Loucy (cell line): ENCODE measurements around the gene SBK2.
A peak's percentile ranks its signal among the peaks of the same experiment; 100 is the strongest.
"Not testable (repeated sequence)": the region's sequence is repeated elsewhere in the genome, so short reads cannot be mapped to it uniquely, and the experiment has no call there.

Experiments used
- H2AFZ ChIP-seq: fragments of 200-600 bp; sonication (generic); 2 replicates; pipeline ENCODE4 v1.6.0; 2016; ENCODE audit warnings: antibody characterized with exemption, mild to moderate bottlenecking, low read length, moderate library complexity
- H3F3A ChIP-seq: fragments of 200-600 bp; 2 replicates; pipeline ENCODE4 v1.6.0; 2016; ENCODE audit warnings: antibody characterized with exemption, low read depth, mild to moderate bottlenecking
- H3K27me3 ChIP-seq: fragments of 200-600 bp; sonication (generic); 2 replicates; pipeline ENCODE4 v1.6.1; 2014; ENCODE audit warnings: low read length, mild to moderate bottlenecking; ENCODE audit not compliant: insufficient read depth, poor library complexity, severe bottlenecking
- H3K36me3 ChIP-seq: fragments of 200-600 bp; sonication (generic); 2 replicates; pipeline ENCODE4 v1.6.1; 2016; ENCODE audit warnings: low read length; ENCODE audit not compliant: insufficient read depth
- H3K4me1 ChIP-seq: fragments of 200-600 bp; sonication (generic); 2 replicates; pipeline ENCODE4 v1.5.1; 2014; ENCODE audit warnings: low read length, mild to moderate bottlenecking; ENCODE audit not compliant: insufficient read depth, poor library complexity, severe bottlenecking
- H3K4me2 ChIP-seq: fragments of 200-600 bp; sonication (generic); 2 replicates; pipeline ENCODE4 v1.6.0; 2014; ENCODE audit warnings: antibody characterized with exemption, low read length, low read depth, mild to moderate bottlenecking; ENCODE audit not compliant: poor library complexity, severe bottlenecking
- H3K4me3 ChIP-seq: fragments of 200-600 bp; sonication (generic); 2 replicates; pipeline ENCODE4 v1.5.1; 2014; ENCODE audit warnings: low read length, mild to moderate bottlenecking, mixed read lengths; ENCODE audit not compliant: poor library complexity, severe bottlenecking
- H3K79me2 ChIP-seq: fragments of 200-600 bp; sonication (generic); 2 replicates; pipeline ENCODE4 v1.6.1; 2014; ENCODE audit warnings: low read length; ENCODE audit not compliant: insufficient read depth
- H3K9ac ChIP-seq: fragments of 200-600 bp; sonication (generic); 2 replicates; pipeline ENCODE4 v1.6.0; 2014; ENCODE audit warnings: mild to moderate bottlenecking, low read depth, low read length, moderate library complexity; ENCODE audit not compliant: poor library complexity, severe bottlenecking
- H3K9me2 ChIP-seq: fragments of 200-600 bp; sonication (generic); replicated peaks from 2 replicates; pipeline ENCODE4 v1.6.1; 2016; ENCODE audit warnings: low read depth, low read length, mixed read lengths
- H3K9me3 ChIP-seq: fragments of 200-600 bp; sonication (generic); 2 replicates; pipeline ENCODE4 v1.6.1; 2014; ENCODE audit warnings: mild to moderate bottlenecking, antibody characterized with exemption, low read length, low read depth; ENCODE audit not compliant: insufficient read depth
- H4K20me1 ChIP-seq: fragments of 200-600 bp; sonication (generic); 2 replicates; pipeline ENCODE4 v1.6.0; 2014; ENCODE audit warnings: antibody characterized with exemption, low read length, mild to moderate bottlenecking; ENCODE audit not compliant: insufficient read depth, poor library complexity, severe bottlenecking
- CTCF ChIP-seq: fragments of 200-600 bp; sonication (generic); conservative IDR thresholded peaks from 2 replicates; pipeline ENCODE4 v1.5.1; 2014; ENCODE audit warnings: mild to moderate bottlenecking, antibody characterized with exemption, low read length
- EZH2phosphoT487 ChIP-seq: fragments of 200-600 bp; IDR thresholded peaks from 2 replicates; pipeline ENCODE4 v1.6.1; 2018; ENCODE audit warnings: antibody characterized with exemption, mild to moderate bottlenecking, moderate library complexity, borderline replicate concordance

The SBK2 gene

GRCh38 chr19:55536951-55537740, at the start of gene SBK2:
SBK2 (minus strand) TSS chr19:55537133; CDS start chr19:55536294, 839 bp downstream.
- no peak for TF ChIP-seq EZH2phosphoT487
- no peak for TF ChIP-seq CTCF
- H3K4me3 ChIP-seq, result no peak within 1 kb of the TSS
- no peaks in the 10 kb centered on the region for H3F3A ChIP-seq
- no peak within 1 kb of the TSS for H3K4me2 ChIP-seq
- no peaks in the 10 kb centered on the region for H4K20me1 ChIP-seq
- no peaks in the 10 kb centered on the region for H3K4me1 ChIP-seq
- H3K9me2 ChIP-seq, result no peaks in the 10 kb centered on the region
- H2AFZ ChIP-seq, result no peak within 1 kb of the TSS
- no peaks in the 10 kb centered on the region for H3K27me3 ChIP-seq
- H3K79me2 ChIP-seq, result no peaks in the 10 kb centered on the region
- no peaks in the 10 kb centered on the region for H3K36me3 ChIP-seq
- no peak within 1 kb of the TSS for H3K9ac ChIP-seq
- no peaks in the 10 kb centered on the region for H3K9me3 ChIP-seq

GRCh38 chr19:55585658-55586339, 48.9 kb upstream of the SBK2 start:
- peak overlapping the region; percentile 72 for H3K4me3 ChIP-seq
- no peaks in the 10 kb centered on the region for H3K36me3 ChIP-seq
- peak overlapping the region; percentile 93 for H3K4me2 ChIP-seq
- peaks cover 7% of the 10 kb centered on the region; the same call in 1 of the 2 replicates for H3K79me2 ChIP-seq
- peak overlapping the region; percentile 96 for H2AFZ ChIP-seq
- H4K20me1 ChIP-seq, result no peaks in the 10 kb centered on the region
- peak overlapping the region; percentile 59 for H3K9ac ChIP-seq
- no peaks in the 10 kb centered on the region for H3K9me3 ChIP-seq
- peaks cover 11% of the 10 kb centered on the region; the same call in 1 of the 2 replicates for H3F3A ChIP-seq
- H3K9me2 ChIP-seq, result no peaks in the 10 kb centered on the region
- H3K4me1 ChIP-seq, result peaks cover 24% of the 10 kb centered on the region
- TF ChIP-seq EZH2phosphoT487, result no peak
- no peak for TF ChIP-seq CTCF
- no peaks in the 10 kb centered on the region for H3K27me3 ChIP-seq

GRCh38 chr19:55584871-55585270, 47.9 kb upstream of the SBK2 start:
- H4K20me1 ChIP-seq, result no peaks in the 10 kb centered on the region
- H3K9me3 ChIP-seq, result no peaks in the 10 kb centered on the region
- no peak overlapping the region for H2AFZ ChIP-seq
- no peak overlapping the region for H3K4me2 ChIP-seq
- no peaks in the 10 kb centered on the region for H3K27me3 ChIP-seq
- H3K79me2 ChIP-seq, result peaks cover 15% of the 10 kb centered on the region
- peaks cover 24% of the 10 kb centered on the region for H3K4me1 ChIP-seq
- H3K9me2 ChIP-seq, result no peaks in the 10 kb centered on the region
- peaks cover 11% of the 10 kb centered on the region; the same call in 1 of the 2 replicates for H3F3A ChIP-seq
- no peak for TF ChIP-seq EZH2phosphoT487
- TF ChIP-seq CTCF, result no peak
- H3K4me3 ChIP-seq, result no peak overlapping the region
- no peak overlapping the region for H3K9ac ChIP-seq
- no peaks in the 10 kb centered on the region for H3K36me3 ChIP-seq

GRCh38 chr19:55583897-55584296, 47.0 kb upstream of the SBK2 start:
- Histone ChIP-seq H3F3A (peaks cover 11% of the 10 kb centered on the region; the same call in 1 of the 2 replicates), H3K79me2 (peaks cover 24% of the 10 kb centered on the region), H3K4me1 (peaks cover 24% of the 10 kb centered on the region)
- H3K9ac ChIP-seq, H3K27me3 ChIP-seq, H3K4me2 ChIP-seq, H3K36me3 ChIP-seq, H3K9me2 ChIP-seq, H2AFZ ChIP-seq, H4K20me1 ChIP-seq, H3K4me3 ChIP-seq, H3K9me3 ChIP-seq: not testable (repeated sequence)

- not testable (repeated sequence) for H4K20me1 ChIP-seq, H3K27me3 ChIP-seq, H2AFZ ChIP-seq, H3K9ac ChIP-seq, H3K9me3 ChIP-seq, H3K36me3 ChIP-seq, H3K4me3 ChIP-seq, H3K4me2 ChIP-seq, H3K9me2 ChIP-seq
- H3K79me2 ChIP-seq, result peaks cover 28% of the 10 kb centered on the region
- peaks cover 24% of the 10 kb centered on the region for H3K4me1 ChIP-seq
- peaks cover 11% of the 10 kb centered on the region; the same call in 1 of the 2 replicates for H3F3A ChIP-seq
These were observed 45.4 kb upstream of the SBK2 start for GRCh38 chr19:55582284-55582683.
